HG03025 (cell line): Measurements from ENCODE around the gene BCAR1.
"Not testable (repeated sequence)": the region's sequence is repeated elsewhere in the genome, so short reads cannot be mapped to it uniquely, and the experiment has no call there.

Experiments used
- ATAC-seq: cut with Tn5 transposase; IDR thresholded peaks from one replicate; pipeline ENCODE4 v1.9.1; 2021; ENCODE audit warnings: mild to moderate bottlenecking, moderate library complexity; ENCODE audit not compliant: unreplicated experiment, low FRiP score

Gene BCAR1

DNA sequence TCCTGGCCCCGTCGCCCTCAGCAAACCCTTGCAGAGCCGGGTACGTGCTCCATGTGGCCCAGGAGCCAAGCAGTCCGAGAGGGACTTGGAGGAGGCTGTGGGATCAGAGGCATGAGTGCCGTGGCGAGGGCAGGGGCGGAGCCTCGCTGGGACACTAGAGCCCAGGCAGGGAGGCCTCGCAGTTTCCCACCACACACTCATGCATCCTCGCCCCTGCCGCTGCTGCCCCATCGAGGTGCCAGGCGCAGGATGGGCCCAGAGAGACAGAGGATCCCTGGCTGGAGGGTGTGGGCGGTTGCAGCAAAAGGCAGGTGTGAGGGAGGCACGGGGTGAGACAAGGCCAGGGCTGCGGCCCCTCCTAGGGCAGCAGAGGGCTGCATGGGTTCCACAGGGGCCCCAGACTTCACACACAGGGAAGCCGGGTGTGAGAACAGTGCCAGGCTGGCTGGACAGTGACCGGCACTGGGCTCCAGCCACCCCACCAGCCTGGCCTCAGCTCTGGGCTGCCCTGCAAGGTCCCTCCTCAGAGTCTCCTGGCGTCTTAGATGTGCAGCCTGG, 7.7 kb downstream of the BCAR1 start:
- ATAC-seq, result no peak

DNA sequence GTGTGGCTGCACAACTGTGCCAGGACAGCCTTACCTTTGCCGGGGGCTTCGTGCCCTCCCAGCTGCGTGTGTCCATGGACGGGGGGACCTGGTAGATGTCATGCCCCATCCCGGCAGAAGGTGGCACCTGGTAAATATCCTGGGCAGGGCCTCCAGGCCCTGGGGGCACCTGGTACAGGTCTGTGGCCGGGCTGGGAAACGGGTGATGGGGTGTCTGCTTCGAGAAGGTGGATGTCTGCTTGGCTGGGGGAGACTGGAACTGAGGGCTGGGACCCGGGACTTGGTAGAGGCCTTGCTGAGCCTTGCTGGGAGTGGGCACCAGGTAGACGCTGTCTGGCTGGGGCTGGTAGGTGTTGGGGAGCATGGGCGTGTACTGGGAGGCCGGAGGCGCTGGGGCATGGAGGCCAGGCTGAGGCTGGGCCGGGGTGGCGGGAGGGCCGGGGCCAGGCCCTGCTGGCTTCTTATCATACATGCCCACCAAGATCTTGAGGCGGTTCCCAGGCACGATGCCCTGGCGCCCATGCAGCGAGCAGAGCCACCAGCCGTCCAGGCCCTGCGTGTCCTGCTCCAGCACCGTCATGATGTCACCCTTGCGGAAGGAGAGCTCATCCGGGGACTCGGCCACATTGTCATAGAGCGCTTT, 8.9 kb downstream of the BCAR1 start:
- not testable (repeated sequence) for ATAC-seq

DNA sequence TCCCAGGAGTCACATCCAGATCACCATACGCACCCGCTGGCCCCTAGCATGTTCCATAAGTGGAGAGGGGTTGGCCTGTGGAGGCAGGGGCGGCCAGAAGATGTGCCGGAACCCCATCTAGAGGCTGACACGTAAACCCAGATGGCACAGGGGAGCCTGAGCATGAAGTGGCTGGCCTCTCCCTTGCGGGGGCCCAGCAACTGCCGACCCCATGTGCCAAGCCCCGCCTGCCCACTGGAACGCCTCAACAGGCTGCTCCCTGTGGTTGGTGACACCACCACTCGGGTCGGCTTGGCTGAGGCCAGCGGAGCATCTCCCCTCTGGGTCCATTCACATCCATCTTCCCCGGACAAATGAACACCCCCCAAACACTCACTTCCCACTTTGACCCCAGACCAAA, 9.5 kb downstream of the BCAR1 start:
- no peak for ATAC-seq

DNA sequence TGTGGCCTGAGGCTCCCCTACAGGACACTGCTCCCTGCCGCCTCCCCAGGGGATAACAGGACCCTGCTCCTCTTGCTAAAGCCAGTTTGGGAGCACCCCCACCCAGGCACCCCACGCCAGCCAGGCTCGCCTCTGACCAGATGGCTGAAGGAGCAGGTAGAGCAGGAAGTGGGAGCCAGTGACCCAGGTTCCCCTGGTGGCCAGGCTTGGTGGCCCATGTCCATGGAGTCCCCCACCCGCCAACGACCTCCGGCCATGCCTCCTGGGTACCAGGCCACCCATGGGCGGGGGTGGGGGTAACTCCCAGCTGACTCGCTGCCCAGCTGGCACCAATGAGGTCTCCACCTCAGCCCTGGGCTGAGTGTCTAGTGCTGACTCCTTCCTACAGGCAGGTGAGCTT, 10.0 kb downstream of the BCAR1 start:
- no peak for ATAC-seq

DNA sequence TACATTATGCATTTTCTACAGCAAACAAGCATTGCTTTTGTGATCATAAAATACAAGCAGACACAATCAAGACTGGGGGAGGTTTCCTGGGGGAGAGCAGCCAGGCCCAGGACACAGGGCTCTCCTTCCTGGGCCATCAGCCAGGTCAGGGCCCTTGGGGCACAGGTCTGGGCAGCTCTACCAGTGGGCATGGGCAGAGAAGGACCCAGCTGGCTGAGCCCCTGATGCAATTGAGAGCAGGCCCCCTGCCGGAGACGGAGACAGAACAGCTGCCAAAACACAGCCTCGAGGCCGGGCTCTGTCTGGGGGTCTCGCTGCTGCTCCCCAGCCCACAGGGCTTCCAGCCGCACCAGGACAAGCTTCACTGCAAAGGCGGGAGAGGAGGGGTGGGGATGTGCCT, 10.8 kb downstream of the BCAR1 start:
- ATAC-seq, result not testable (repeated sequence)

DNA sequence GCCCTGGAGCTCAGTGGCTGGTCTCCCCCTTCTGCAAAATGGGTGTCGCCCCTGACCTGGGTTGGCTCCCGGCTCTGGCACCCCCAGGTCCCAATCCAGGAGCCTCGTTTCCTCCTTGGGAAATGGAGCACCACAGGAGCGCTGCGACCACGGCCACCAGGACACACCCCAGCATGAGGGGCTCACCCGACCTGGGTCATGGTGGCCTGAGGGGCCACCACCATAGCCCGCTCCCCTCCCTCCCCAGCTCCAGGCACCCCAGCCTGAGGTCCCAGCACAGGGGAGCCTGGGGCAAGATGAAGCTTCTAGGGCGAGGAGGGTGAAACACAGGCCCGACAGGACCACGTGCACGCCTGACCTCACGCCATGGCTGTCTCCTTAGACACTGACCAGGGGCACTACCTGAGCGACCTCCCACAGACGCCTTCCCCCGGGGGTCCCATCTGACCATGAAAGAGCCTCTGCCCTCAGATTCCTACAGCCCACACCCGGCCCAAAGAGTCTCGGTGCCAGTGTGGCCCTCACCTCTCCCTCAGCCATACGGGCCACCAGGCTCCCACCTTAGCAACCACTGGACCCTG, 11.8 kb downstream of the BCAR1 start:
- no peak for ATAC-seq

DNA sequence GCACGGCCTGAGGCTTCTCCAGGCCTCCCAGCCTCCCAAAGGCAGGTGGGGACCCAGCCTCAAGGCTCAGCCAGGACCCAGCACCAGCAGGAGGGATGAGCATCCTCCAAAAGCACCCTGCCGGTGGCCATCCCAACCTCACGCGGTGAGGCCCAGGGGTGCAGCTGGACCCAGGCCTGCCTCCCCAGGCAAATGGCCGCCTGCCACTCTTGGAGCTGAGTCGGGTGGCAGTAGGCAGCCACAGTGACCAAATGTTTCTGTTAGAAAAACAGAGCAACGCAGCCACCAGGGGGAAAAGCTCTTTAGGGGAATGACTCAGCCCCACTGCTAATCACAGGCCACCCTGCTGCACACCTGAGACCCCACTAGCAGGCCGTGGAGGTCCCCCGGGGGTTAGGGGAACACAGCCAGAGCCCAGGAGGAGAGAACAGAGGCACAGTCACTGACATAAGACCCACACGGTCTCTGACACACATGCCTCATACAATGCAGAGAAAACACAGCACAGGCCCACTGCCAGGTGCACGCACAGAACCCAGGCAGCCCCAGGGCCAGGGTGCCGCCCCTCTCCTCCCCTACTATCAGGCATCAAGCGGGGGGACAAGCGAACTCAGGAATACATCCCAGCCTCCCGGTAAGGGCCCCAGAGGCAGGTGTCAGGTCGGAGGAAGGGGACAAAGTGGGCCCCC, 12.4 kb downstream of the BCAR1 start:
- ATAC-seq, result no peak

DNA sequence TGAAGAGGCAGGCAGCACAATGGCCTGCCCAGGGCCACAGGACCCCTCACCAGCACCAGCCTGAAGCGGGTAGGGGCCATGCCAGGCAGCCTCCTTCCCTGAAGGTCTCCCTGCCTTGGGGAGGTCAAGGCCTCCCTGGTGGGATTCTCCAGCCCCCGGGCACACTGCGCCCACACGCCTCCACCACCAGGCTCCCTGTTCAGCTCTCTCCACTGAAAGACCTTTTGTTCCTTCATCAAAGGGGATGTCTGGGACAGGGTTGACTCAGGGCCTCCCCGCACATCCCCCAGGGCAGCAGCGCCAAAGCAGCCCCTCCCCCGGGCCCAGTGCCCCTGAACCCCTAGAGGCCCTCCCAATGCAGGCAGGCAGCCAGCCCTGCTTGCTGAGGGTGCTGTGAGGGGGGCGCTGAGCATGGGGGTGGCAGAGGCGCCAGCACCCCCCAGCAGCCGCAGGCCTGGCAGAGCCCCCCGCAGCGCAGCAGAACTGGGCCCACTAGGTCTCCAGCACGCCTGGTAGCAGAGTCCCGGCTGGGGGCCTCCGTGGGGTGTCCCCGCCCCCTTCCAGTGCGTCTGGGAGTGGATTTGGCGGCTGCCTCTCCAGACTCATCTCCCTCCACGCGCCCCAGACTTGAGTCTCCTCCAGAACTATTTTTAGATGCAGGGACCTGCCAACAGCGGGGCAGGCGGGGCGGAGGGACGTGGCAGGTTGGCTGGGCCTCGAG, 13.1 kb downstream of the BCAR1 start:
- ATAC-seq, result no peak

DNA sequence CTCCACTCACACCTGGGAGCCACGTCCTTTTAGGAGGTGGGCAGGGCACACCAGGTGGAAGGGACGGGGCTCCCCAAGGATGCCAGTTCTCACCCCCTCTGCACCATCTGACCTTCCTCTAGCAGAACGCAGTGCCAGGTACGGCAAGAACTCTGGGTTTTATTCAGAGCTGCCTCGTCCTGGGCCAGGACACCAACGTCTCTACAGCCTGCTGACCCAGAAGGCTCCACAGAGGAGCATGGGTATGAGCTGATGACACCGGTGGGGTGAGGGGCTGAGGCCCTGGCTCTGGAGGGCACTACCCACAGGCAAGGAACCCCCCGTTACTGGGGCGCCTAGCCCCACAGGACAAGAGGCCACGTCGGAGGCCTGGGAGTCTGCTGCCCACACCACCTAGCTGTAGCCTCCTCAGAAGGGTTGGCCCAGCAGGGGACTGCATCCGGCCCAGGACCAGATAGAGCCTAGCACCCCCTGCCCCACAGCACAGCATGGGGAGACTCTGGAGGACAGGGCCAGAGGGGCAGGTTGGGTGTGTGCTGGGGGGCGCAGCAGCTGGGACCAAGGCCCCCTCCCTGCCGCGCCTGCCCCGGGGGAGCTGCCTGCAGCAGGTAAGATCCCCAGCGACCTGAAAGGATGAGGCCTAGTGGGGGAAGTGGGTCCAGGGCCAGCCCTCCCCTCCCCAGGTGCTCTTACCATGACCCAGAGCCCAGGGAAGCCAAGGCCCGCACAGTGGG, 13.9 kb downstream of the BCAR1 start:
- ATAC-seq, result no peak

DNA sequence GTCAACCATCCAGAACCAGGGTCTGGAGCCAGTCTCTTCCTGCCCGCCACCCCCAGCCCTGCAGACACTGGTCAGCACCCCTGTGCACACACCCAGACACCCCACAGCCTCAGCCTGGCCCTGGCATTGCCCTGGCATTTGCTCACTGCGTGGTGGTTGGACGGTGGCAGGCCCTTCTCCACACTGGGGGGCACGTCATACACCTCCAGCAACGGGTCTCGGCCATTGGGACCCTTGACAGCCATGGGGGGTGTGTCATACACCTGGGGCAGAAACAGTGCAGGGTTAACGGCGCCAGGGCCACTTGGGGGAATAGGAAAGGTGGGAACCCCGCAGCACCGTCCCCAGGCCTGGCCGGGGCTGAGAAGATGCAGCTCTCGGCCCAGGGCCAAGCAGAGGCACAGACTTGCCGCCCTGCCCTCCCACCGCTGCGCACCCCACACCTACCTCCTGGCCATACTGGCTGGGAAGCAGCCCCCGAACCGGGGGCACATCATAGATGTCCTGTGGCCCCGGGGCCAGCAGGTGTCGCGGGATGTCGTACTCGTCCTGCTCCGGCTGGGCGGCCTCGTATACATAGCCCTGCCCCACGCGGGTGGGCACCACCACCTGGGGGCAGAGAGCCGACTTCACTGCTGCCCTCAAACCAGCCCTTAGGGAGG, 14.6 kb downstream of the BCAR1 start:
- ATAC-seq, result no peak

DNA sequence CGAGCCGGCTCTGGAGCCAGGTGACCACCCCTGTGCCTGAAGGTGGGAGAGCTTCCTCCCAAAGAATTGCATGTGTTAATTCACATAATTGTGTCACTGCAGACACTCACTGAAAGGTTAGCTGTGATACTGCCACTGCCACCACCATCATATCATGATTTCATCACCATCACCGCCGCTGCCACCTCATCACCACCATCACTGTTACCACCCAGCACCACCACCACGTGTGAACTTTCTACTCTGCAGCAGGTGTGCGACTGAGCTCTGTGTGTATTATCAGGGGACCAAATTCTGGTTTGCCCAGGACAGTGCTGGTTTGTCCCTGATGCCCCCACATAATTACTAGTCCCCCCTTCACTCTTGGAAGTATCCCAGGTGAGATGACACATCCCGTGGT, 15.2 kb downstream of the BCAR1 start:
- no peak for ATAC-seq

DNA sequence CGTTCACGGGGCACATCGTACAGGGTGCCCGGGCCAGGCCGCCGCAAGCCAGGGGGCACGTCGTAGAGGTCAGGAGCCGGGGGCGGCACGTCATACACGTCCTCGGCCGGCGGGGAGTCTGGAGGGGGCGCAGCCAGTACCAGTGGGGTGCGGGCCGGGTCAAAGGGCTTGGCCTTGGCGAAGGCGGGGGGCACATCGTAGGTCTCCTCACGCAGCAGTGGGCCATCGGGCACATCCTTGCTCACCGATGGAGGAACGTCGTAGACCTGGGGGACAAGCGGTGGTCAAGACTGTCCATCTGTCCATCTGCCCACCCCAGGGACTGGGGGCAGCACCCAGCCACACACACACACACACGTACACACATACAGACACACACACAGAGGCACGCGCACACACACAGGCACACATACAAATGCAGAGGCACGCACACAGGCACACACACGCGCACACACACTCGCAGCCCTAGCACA, 15.7 kb downstream of the BCAR1 start:
- ATAC-seq, result no peak

DNA sequence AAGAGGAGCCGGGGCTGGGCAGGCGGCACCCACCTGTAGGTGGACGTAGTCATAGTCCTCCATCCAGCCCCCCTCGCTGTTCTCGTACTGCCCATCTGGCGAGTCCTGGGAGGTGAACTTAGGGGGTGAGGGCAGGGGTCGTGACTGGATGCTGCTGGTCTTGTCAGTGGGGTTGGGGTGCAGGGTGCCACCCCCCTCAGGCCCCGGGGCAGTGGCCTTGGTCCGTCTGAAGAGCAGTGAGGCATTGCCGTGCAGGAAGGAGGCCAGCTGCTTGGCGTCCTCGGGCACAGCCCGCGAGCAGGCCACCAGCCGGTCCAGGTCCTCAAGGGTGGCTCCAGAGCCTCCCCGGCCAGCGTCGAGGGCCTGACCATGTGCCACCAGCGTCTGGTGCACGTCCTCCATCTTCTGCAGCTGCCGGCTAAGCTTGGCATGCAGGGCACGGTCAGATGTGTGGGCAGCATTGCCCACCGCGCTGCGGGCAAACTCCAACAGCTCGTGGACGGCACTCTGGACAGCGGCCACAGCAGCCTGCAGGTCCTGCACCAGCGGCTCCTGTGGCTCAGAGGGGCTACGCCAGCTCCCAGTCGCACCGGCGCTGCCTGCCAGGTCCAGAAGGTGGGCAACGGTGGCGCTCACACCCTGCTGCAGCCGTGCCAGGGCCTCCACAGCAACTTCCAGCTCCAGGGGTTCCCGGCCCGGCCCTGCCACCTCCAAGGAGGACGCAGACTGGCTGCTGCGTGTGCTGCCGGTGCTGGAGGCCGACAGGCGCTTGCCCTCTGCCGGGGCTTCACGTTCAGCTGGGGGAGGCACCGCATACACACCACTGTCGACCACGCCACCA, 16.3 kb downstream of the BCAR1 start:
- no peak for ATAC-seq

DNA sequence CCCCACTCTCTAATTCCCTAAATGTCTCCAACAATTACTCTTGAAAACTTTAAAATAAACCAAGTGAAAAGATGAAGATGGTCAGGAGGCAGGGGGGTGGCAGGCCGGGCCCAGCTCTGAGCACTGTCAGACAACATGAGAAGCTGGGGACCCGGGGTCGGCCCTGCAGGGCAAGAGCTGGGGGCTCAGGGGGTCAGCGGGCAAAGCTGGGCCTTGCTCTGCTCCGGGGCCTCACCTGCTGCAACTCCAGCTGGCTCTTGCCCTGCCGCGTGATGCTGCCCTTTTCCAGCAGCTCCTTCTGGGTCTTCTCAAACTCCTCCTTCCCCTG, 17.8 kb downstream of the BCAR1 start:
- ATAC-seq, result no peak

DNA sequence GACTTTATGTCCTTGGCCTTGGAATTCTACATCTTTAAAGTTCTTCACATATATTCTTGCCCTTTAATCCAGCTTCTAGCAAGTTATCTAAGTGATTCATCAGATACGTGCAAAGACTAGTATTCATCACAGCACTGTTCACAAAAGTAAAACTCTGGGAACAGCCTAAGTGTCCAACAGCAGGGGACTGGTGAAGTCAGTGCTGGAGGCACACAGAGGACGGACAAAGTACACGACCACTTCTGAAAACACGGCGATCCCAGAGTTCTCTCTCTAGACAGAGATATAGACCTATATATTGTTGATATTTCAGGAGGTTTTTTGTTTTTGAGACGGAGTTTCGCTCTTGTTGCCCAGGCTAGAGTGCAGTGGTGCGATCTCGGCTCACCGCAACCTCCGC, 19.9 kb downstream of the BCAR1 start:
- no peak for ATAC-seq

DNA sequence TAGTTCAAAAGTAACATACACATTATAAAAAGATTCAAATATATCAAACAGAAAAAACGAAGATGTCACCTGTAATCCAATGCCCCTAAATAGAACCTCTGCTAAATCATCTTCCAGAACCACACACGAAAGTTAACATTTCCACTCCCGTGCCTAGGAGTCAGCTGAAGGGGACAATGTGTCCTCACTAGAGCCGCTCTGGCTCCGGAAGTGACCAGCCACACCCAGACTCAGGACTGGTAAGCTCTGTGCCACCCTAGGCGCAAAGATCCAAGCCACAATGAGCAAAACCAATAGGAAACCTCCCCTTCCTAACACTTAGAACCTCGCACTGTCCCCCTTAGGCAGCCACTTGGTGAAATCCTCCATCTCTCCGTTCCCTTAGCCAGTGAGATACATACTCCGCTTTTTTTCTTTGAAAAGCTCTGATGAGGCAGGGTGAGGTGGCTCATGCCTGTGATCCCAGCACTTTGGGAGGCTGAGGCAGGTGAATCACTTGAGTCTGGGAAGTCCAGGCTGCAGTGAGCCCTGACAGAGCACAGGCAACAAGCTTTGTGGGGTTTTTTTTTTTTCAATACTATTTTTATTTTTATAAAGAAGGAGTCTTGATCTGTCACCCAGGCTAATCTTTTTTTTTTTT, 20.8 kb downstream of the BCAR1 start:
- no peak for ATAC-seq

DNA sequence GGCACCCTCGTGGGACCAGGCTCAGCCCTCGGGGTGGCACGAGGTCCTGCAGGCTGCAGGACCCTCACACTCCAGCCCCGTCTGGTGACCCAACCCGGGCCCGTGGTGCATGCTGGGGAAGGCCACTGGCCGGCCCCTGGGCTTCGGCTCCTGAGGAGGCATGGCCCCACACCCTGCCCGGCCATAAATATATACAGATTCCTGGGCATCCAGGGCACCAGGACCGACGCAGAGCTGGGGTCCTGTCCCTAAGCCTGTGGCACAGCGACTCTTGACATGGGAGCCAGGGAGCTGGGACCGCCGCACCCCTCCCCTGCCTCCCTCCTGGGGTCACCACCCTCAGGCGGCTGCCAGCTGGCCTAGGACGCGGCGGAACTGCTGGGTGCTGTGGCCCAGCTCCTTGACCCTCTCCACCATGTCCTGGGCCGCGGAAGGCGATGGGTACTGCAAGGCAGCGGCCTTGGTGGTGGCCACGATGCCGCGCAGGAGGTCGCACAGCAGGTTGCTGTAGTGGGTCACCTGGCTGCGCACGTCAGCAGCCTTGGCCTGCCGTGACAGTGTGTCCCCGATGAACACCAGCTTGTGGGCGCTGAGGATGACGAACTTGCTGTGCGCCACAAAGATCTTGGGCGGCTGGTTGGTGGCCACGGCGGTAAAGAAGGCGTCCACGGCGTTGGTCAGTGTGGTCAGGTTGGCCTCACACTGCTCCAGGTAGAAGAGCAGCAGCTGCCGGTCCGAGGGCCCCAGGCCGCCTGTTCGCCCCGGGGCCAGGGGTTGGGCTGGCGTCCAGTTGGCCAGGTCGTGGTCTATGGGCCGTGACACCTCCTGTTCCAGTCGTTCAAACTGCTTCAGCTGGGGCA, 22.0 kb downstream of the BCAR1 start:
- ATAC-seq, result no peak
